CD4-positive, alpha-beta T cell treated with Interleukin-17A for 1 hour (primary cell): ENCODE results near the gene KCNJ6.
A peak's percentile ranks its signal among the peaks of the same experiment; 100 is the strongest.
"Not testable (repeated sequence)": the region's sequence is repeated elsewhere in the genome, so short reads cannot be mapped to it uniquely, and the experiment has no call there.

ENCODE experiments used
- DNase-seq: peaks from one replicate; pipeline ENCODE4 v3.0.0-alpha.2; 2020

Gene KCNJ6

GRCh38 chr21:37592496-37592895 is 323.8 kb downstream of the KCNJ6 start:
- no peak for DNase-seq

GRCh38 chr21:37591994-37592393 is 324.3 kb downstream of the KCNJ6 start:
- DNase-seq = not testable (repeated sequence)

GRCh38 chr21:37590836-37591235 is 325.4 kb downstream of the KCNJ6 start:
- DNase-seq = not testable (repeated sequence)

GRCh38 chr21:37588644-37589043 is 327.6 kb downstream of the KCNJ6 start:
- not testable (repeated sequence) for DNase-seq

GRCh38 chr21:37587635-37588177 is 328.6 kb downstream of the KCNJ6 start:
- DNase-seq = no peak

- no peak for DNase-seq
These were observed 329.1 kb downstream of the KCNJ6 start for GRCh38 chr21:37587203-37587602.

- peak; percentile 5 for DNase-seq
These were observed 333.7 kb downstream of the KCNJ6 start for GRCh38 chr21:37582590-37582989.

- DNase-seq = no peak
These were observed 335.6 kb downstream of the KCNJ6 start for GRCh38 chr21:37580666-37581065.

GRCh38 chr21:37579356-37579755 is 336.9 kb downstream of the KCNJ6 start:
- no peak for DNase-seq

GRCh38 chr21:37578471-37579126 is 337.7 kb downstream of the KCNJ6 start:
- no peak for DNase-seq

GRCh38 chr21:37576929-37577328 is 339.3 kb downstream of the KCNJ6 start:
- not testable (repeated sequence) for DNase-seq

GRCh38 chr21:37575580-37575979 is 340.7 kb downstream of the KCNJ6 start:
- no peak for DNase-seq

- no peak for DNase-seq
These were observed 341.5 kb downstream of the KCNJ6 start for GRCh38 chr21:37574751-37575150.

GRCh38 chr21:37574316-37574715 is 341.9 kb downstream of the KCNJ6 start:
- no peak for DNase-seq

- no peak for DNase-seq
These were observed 344.8 kb downstream of the KCNJ6 start for GRCh38 chr21:37571442-37571841.

GRCh38 chr21:37568916-37569315 is 347.3 kb downstream of the KCNJ6 start:
- no peak for DNase-seq

GRCh38 chr21:37568415-37568814 is 347.8 kb downstream of the KCNJ6 start:
- no peak for DNase-seq

- no peak for DNase-seq
These were observed 349.3 kb downstream of the KCNJ6 start for GRCh38 chr21:37566790-37567615.

- no peak for DNase-seq
These were observed 350.6 kb downstream of the KCNJ6 start for GRCh38 chr21:37565530-37566223.

GRCh38 chr21:37564924-37565529 is 351.2 kb downstream of the KCNJ6 start:
- no peak for DNase-seq

GRCh38 chr21:37564341-37564923 is 351.8 kb downstream of the KCNJ6 start:
- peak; percentile 90 for DNase-seq

- DNase-seq = peak; percentile 89
These were observed 352.5 kb downstream of the KCNJ6 start for GRCh38 chr21:37563641-37564340.
